Heart left ventricle (tissue), 13 donors: ENCODE results near the gene CCDC190.

Source experiments
- CTCF ChIP-seq, 12 donors: fragments of 200-600 bp; sonication (generic) in 4 of 12; IDR thresholded peaks; one replicate each; pipeline versions ENCODE4 v1.5.0 to v1.8.0; 2018 to 2022; ENCODE audit warnings: antibody characterized with exemption in 12 of 12, mild to moderate bottlenecking in 5 of 12
- POLR2A ChIP-seq, 2 donors: fragments of 450-650 bp; IDR thresholded peaks; one replicate each; pipeline ENCODE4 v1.6.1; 2017; ENCODE audit warnings: antibody characterized with exemption in 2 of 2, mild to moderate bottlenecking in 2 of 2, moderate library complexity in 2 of 2
- donor health status: ischemic (EF 13 %, LVEDD 7.1; RV severe dilation, severe dysfunction).
- donor health status: DM: no; HTN: yes; CAD: no.
- donor health status: DM: no; HTN: no; CAD: no.
- donor health status: ischemic (EF 25% LVEDD 6.9; RV normal size, moderate dysfunction).
- donor health status: ischemic (EF 25% LVEDD 5.7; RV mildly dilated, moderate dysfunction).
- donor health status: ischemic (EF 35%, LVEDD 5.7; RV mildly dilated, moderate dysfunction).
- donor health status: nonischemic (EF 11% LVEDD 7.7; RV severe dilation, severe dysfunction).
- donor health status: DM: yes; HTN: yes; CAD: no.
- donor health status: PGD.
- donor health status: ischemic (EF 29% LVEDD 5.4; RV normal size, mild dysfunction).
- donor health status: nonischemic (EF 23%, LVEDD 6.1; RV moderate dilation, normal function).

GRCh38 chr1:162823231-162823630, 37.7 kb downstream of the CCDC190 start:
- TF ChIP-seq CTCF (IDR thresholded peaks at IDR 0.05) (no peak), POLR2A (IDR thresholded peaks at IDR 0.05) (no peak)
